Stimulated activated CD8-positive, alpha-beta memory T cell treated with anti-CD3 and anti-CD28 coated beads, Interleukin-15, amount 100 ng/mL, for 24 hours (primary cell): ENCODE data around the gene RNF44.

Experiments used
- DNase-seq: peaks from one replicate; pipeline ENCODE4 v3.0.0-alpha.2; 2020; ENCODE audit warnings: low read depth

The RNF44 gene

GRCh38 chr5:176536902-176537553 is at the start of gene RNF44:
Gene RNF44, minus strand, starts transcription at chr5:176537402. Its CDS starts 4,930 bp downstream, at chr5:176532472.
- DNase-seq: peak; percentile 95

GRCh38 chr5:176583076-176583475 is 45.9 kb upstream of the RNF44 start:
- DNase-seq: no peak

GRCh38 chr5:176581361-176581760 is 44.2 kb upstream of the RNF44 start:
- DNase-seq: no peak

GRCh38 chr5:176579323-176579722 is 42.1 kb upstream of the RNF44 start:
- no peak for DNase-seq

GRCh38 chr5:176578391-176578808 is 41.2 kb upstream of the RNF44 start:
- DNase-seq: no peak

GRCh38 chr5:176577312-176578176 is 40.3 kb upstream of the RNF44 start:
- no peak for DNase-seq

- no peak for DNase-seq
Measured at GRCh38 chr5:176575488-176576422, 38.6 kb upstream of the RNF44 start.

GRCh38 chr5:176575066-176575465 is 37.9 kb upstream of the RNF44 start:
- no peak for DNase-seq

- no peak for DNase-seq
Measured at GRCh38 chr5:176574297-176574591, 37.0 kb upstream of the RNF44 start.

GRCh38 chr5:176573564-176574296 is 36.5 kb upstream of the RNF44 start:
- peak; percentile 75 for DNase-seq

- no peak for DNase-seq
Measured at GRCh38 chr5:176570044-176570443, 32.8 kb upstream of the RNF44 start.

- DNase-seq: no peak
Measured at GRCh38 chr5:176568657-176569056, 31.5 kb upstream of the RNF44 start.

GRCh38 chr5:176565760-176566288 is 28.6 kb upstream of the RNF44 start:
- DNase-seq: no peak

- no peak for DNase-seq
Measured at GRCh38 chr5:176564002-176564401, 26.8 kb upstream of the RNF44 start.

GRCh38 chr5:176562189-176562588 is 25.0 kb upstream of the RNF44 start:
- DNase-seq: no peak

GRCh38 chr5:176561259-176561658 is 24.1 kb upstream of the RNF44 start:
- no peak for DNase-seq

- no peak for DNase-seq
Measured at GRCh38 chr5:176560364-176560763, 23.2 kb upstream of the RNF44 start.

- no peak for DNase-seq
Measured at GRCh38 chr5:176559683-176560082, 22.5 kb upstream of the RNF44 start.

GRCh38 chr5:176557846-176558245 is 20.6 kb upstream of the RNF44 start:
- no peak for DNase-seq

- DNase-seq: no peak
Measured at GRCh38 chr5:176553260-176554085, 16.3 kb upstream of the RNF44 start.
